ENCODE measurements around the gene RGS6.

Gene RGS6

GRCh38 chr14:72608391-72609204 is 676.4 kb downstream of the RGS6 start:
- DNase-seq (ENCODE audit: low read depth in 2 of 2): no peak

- DNase-seq (ENCODE audit: low read depth in 2 of 2): no peak
Observed at GRCh38 chr14:72609205-72609916, 677.1 kb downstream of the RGS6 start.

GRCh38 chr14:72610096-72610830 is 678.0 kb downstream of the RGS6 start:
- no peak for DNase-seq (ENCODE audit: low read depth in 2 of 2)

DNA sequence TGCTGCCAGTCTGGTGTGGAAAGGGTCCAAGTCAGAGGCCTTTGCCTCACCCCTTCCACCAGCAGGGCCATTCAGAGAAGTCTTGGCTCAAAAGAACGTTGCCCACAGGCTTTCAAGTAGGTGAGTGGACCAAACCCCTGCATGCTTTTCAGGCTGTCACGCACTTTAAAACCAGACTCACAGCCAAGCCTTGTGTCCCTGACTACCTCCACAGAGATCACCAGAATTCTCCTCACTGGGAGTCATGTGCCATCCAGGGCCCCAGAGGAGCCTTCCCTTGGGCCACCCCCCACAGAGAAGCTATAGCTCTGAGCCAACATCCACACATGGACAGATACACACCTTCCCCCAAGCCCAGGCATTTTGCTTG is 678.6 kb downstream of the RGS6 start:
- no peak for DNase-seq (ENCODE audit: low read depth in 2 of 2)

- DNase-seq (ENCODE audit: low read depth in 2 of 2): no peak
Observed at GRCh38 chr14:72611506-72611905, 679.3 kb downstream of the RGS6 start.

- no peak for DNase-seq (ENCODE audit: low read depth in 2 of 2)
Observed at GRCh38 chr14:72612041-72612440, 679.8 kb downstream of the RGS6 start.

DNA sequence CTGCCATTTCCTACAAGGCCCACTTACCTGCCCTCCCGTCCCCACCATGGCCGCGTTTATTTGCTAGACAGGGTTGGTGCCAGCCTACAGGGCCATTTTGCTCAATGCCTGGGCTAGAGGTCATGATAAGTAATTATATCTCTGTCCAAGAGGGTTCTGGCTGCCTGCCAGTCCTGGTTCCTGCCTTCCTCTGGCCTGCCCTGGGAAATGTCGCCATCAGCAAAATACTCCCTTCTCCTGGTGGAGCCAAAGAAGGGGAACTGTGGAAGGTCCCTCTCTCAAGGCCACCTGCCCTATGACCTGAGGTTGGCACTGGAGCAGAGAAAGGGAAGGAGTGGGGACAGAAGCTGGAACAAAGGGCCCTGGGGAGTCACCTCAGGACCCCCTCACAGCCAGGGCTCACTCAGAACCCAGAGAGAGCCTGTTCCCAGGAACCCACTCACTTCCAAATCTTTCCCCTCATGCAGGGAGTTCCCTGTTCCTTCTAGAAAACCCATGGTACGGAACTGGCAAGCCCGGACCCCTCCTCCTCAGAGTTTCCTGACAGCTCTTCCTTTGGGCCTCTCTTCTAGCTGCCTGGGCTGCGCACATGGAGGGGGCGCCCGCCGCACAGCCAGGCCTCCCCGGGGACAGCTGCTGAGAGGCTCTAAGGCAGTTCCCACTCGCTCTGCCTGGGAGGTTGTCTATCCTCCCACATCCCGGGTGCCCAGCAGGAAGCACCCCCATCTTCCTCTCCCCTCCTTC is 681.2 kb downstream of the RGS6 start:
- DNase-seq (ENCODE audit: low read depth in 2 of 2): no peak

- no peak for DNase-seq (ENCODE audit: low read depth in 2 of 2)
Observed at GRCh38 chr14:72613975-72614319, 681.7 kb downstream of the RGS6 start.

DNA sequence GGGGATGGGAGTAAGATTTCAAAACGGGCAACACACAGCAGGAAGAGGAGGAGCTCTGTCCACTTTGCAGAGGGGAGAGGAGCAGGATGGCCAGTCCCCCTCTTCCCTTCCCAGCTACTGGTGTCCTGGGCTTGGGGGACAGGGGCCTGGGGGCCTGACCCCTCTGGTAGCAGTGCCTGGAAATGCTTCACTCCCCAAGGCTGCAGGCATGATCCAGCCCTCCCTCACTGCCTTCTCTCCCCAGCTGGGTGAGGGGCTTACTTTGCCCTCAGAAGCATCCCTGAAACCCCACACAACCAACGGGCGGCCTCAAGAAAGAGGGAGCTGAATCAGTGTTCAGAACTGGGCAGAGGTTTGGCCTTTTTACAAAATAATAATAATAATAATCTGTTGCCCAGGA is 682.1 kb downstream of the RGS6 start:
- DNase-seq (ENCODE audit: low read depth in 2 of 2): no peak

DNA sequence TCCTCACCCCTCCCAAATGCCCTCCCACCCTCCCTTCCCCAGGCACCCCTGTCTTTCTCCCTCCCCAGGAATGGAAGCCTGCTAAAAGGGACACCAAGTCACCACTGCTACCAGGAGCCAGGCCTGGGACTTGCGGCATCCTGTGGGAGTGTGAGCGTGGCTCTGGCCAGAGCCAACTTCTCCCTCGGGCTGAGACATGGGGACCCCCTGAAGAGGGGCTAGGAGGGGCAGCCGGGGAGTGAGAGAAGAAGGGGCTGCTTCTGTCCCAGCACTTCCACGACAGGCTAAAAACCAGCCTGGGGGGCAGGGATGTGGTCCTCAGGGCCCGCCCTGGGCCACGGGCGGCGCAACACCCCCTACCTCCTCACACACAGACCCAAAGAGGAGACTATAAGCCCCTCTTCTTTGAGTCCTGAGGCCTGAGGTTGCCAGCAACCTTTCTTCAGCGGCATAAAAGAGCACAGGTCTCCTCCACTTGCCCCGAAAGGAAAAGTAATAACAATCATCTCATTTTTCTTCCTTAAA is 682.7 kb downstream of the RGS6 start:
- no peak for DNase-seq (ENCODE audit: low read depth in 2 of 2)

DNA sequence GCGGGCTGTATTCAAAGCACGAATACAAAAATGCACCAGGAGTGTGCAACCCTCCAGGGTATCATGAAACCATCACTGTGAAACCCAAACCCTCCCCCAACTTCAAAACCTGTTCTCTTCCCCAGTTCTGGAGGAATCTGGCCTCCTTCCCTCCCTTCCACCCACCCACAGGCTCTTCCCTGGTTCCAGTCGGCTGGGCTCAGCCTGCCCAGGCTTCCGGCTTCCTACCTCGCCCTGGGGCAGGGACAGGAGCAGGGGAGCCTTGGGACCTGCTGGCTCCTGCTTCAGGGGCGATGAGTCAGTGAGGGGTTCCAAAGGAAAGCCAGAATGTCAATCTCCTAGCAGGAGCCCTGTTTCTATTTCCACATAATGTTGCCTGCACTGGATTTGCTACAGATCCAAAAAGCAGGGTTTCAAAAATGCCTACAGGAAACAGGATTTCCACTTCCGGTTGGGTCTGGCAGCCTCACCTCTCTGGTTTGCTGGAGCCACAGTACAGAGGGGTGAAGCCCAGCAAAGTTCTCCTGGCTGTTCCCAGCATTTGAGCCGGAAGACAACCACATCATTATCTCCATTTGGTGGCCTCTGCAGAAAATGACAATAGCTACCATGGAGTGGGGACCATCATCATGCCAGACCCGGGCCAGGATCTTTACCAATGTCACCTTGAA is 683.4 kb downstream of the RGS6 start:
- no peak for DNase-seq (ENCODE audit: low read depth in 2 of 2)
